NT2/D1 (cell line): ENCODE data around the gene ZNF354B.

Experiments used
- SUZ12 ChIP-seq: IDR thresholded peaks from 2 replicates; pipeline ENCODE4 v1.6.1; 2011; ENCODE audit not compliant: insufficient read length, insufficient read depth; ENCODE audit errors: extremely low read depth
- YY1 ChIP-seq: IDR thresholded peaks from 2 replicates; pipeline ENCODE4 v1.6.1; 2011; ENCODE audit not compliant: insufficient read length, insufficient read depth
- ZNF274 ChIP-seq: IDR thresholded peaks from 2 replicates; pipeline ENCODE4 v1.6.1; 2011; ENCODE audit warnings: mild to moderate bottlenecking, low read depth, low read length

DNA sequence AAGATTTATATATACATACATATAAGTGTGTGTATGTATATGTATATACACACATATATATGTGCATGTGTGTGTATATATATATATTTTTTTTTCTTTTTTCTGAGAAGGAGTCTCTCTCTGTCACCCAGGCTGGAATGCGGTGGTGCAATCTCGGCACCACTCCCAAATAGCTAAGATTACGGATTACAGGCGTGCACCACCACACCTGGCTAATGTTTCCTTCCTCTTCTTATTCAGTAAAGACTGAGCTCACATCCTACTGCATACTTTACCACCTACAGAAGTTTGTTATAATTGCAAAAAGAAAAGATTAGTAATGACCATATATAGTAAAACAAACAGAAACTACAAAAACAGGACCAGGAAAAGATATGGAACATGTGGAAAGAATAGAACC, 23.1 kb upstream of the ZNF354B start:
- no peak for TF ChIP-seq SUZ12
- TF ChIP-seq ZNF274, result no peak
- TF ChIP-seq YY1, result no peak
